HPDE6-E6E7 (cell line): ENCODE measurements around the gene PLD5.

Experiments used
- DNase-seq: peaks from one replicate; pipeline ENCODE4 v3.0.0; 2011; ENCODE audit warnings: missing footprints; ENCODE audit errors: extremely low spot score

Gene PLD5

GRCh38 chr1:242524571-242525359, at the start of gene PLD5:
Gene PLD5, minus strand, starts transcription at chr1:242524697.
- no peak for DNase-seq

DNA sequence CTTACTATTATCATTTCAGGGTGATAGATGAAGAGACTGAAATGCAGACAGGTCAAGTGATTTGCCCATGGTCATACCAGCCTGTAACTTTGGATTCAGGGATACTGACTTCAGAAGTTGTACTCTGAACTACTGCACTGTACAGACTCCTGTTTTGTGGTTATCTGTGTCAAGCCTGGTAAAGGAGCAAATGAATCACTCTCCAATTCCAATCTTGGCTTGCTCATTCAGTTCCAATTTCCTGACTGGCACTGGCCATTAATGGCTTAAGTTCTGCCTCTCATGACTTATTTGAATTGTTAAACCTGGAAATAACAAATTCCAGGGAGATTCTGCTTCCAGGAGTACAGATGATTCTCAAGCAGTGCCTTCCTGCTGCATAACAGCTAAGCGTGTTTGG, 45.4 kb upstream of the PLD5 start:
- DNase-seq, result no peak

- DNase-seq, result no peak
Measured at GRCh38 chr1:242568666-242569065, 44.2 kb upstream of the PLD5 start.

GRCh38 chr1:242567596-242567995, 43.1 kb upstream of the PLD5 start:
- DNase-seq, result no peak

DNA sequence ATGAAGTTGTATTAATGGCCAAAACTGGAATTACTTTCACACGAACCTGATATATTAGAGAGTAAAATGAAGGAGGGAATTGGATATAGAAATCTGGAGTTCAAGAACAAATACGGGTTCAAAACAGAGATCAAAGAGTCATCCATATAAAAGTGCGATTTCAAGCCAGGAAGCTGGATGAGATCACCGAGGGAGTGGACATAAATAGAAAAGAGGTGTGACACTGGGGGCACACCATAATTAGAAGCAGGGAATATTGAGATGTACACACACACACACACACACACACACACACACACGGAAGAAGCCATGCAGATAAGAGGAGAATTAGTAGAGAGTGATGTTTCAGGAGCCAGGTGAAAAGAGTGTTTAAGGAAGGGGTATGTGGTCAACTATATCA, 32.3 kb upstream of the PLD5 start:
- DNase-seq, result no peak

DNA sequence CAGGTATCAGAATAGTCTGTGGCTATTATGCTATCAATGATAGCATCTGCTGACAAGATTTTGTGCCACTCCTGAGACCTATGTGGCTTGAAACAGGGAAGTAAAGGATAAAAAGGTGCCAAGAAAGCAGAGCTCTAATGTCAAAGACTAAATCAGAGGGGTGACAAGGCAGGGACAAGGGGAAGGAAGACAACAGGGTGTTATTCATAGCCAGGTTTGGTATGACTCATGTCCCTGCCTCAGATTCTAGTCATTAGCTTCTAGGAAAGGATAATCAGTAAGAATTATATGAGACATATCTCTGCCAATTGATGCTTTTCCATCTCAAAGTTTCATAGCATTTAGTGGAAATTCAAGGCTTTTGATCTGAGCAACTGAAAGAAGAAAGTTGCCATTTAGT, 31.8 kb upstream of the PLD5 start:
- no peak for DNase-seq

DNA sequence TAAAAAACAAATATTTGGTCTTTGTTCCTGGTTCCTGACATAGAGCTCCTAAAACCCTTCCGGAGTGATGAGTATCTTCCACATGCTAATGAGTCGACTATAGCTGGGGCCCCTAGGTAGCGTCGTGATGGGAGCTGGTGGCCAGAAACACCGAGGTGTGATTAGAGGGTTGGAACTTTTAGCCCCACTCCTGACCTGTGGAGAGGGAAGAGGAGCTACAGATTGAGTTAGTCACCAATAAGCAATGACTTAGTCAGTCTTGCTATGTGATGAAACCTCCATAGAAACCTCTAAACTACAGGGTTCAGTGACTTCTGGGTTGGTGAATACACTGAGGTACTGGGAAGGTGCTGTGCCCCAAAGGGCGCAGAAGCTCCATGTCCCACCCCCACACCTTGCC, 30.1 kb upstream of the PLD5 start:
- DNase-seq, result no peak

DNA sequence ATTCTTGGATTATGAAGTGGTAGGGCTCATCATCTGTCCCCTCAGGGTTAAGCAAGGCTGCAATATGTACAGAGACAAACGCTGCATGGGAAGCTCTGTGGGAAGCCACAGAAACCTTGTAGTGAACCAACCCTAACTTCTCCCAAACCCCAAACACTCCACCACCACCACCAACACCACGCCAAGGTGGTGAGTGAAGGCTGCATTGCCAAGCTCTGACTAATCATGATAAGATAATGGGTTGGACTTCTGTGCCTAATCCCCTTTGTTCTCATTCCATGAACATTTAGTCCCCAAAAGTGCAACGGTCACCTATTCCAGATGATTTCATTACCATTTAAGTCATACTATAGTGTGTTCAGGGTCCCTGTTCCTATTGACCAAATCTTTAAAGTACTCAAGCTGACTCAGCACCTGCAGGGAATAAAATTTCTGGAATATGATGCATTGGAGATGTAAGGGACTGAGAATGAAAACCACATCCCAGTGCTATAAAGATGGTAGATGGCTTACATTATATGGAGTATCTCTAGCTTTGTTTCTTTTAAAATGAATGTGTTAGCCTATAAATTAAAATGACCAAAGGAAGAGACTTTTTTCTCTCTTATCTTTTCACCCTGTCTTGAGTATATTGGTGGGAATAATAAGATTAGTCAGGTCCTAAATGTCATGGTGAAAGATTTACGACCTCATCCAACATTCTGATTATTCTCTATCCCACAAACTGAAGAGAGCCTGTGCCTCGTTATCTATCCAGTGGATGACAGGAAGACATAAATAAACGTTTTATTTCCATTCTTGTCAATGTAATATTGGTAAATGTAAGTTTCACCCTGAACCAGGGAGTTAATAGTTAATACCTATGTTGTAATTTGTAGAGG, 22.6 kb upstream of the PLD5 start:
- DNase-seq, result no peak

- DNase-seq, result no peak
Measured at GRCh38 chr1:242546441-242546840, 21.9 kb upstream of the PLD5 start.

DNA sequence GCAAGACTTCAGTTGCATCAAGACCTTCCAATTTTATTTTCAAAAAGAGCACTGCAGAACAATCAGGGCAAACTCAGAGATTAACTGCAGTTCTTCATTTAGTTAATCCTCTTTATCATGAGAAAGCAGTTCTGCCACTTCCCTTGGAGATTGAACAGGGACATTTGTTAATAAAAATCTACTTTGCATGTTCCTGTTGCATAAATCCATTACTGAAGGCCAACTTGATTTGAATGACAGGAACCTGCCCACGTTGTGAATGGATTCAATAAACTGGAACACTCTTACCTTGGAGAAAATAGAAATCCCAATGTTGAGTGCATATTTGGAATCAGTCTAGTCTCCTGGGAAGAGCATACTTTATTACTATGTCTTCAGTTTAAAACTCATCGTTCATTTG, 19.6 kb upstream of the PLD5 start:
- no peak for DNase-seq

DNA sequence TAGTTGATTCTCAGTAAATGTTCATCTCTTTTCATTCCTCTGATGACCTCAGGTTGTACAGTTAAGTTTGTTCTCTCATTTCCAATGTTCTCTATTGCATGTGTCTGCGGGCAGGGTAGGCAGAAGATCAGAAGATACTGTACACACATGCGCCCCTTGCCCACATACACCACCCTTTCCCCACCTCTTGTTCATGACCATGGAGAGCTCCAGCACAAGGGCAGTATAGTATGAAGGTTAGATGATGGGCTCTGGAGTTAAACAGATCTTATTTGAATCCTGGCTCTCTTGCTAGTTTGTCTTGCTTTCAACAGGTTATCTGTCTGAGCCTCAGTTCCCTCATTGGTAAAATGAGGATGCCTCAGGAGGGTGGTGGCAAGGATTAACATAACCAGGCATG, 17.8 kb upstream of the PLD5 start:
- no peak for DNase-seq

DNA sequence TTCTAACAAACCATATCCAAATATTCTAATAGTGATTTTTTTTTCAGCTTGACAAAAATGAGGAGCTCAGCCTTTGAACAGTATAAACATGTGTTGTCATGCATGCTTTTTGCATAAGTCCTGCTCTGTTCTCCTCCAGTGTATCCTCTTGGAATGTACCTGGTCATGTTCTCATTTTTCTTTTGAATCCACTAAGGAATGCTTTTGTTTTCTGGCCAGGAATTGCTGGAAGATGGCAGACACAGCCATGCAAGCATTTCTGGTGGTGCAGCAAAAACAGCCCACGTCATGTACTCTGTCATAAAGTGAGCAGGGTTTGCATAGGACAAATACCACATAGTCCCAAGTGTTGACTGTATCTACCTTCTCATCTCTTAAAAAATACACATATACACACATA, 11.5 kb upstream of the PLD5 start:
- no peak for DNase-seq

DNA sequence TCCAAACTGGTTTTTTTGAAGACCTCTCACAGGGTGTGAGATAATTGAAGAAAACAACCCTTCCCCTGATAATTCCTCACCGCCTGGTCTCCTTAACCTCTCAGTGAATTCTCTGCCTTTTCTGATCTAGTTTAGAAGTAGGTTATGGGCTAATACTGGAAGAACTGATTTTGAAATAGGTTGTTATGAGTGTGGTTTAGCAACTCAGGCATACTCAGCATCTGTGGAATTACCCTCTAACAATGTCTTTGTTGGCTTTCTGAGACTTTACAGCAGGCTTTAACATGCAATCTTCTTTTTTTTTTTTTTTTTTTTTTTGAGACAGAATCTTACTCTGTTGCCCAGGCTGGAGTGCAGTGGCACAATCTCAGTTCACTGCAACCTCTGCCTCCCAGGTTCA, 10.3 kb upstream of the PLD5 start:
- no peak for DNase-seq

GRCh38 chr1:242530761-242531160, 6.3 kb upstream of the PLD5 start:
- DNase-seq, result no peak

DNA sequence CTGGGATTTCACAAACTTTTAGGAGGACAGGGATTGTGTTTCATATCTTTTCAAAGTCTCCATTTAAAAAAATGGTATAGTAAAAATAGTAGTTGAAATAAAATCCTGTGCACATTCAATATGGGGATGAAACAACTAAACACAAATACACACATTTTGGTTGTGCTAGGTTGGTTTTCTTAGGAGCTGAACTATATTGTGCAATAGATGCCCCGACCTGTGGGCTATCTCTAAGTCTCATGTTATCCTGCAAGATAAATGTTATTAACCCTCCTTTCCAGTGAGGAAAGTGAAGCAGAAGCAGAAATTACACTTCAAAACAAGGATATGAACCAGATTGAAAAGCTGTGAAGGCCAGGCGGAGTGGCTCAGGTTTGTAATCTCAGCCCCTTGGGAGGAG, 1.3 kb upstream of the PLD5 start:
- DNase-seq, result no peak

DNA sequence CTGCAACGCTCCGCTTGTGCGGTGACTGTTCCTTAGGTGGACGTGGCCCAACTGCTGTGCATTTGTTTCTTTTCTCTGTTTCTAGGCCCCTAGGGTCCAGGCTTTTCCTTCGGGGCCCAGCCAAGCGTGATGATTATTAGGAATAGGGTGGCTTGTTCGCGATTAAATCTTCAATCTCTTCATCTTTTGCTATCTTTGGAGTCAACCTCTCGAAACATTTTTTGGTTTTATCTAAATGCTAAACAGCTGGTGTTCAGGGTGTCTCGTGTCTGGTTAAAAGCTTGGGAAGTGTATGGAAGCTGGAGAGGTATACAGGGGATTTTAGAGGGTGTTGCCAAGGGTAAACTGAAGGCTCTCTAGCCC, 844 bp upstream of the PLD5 start:
- no peak for DNase-seq

DNA sequence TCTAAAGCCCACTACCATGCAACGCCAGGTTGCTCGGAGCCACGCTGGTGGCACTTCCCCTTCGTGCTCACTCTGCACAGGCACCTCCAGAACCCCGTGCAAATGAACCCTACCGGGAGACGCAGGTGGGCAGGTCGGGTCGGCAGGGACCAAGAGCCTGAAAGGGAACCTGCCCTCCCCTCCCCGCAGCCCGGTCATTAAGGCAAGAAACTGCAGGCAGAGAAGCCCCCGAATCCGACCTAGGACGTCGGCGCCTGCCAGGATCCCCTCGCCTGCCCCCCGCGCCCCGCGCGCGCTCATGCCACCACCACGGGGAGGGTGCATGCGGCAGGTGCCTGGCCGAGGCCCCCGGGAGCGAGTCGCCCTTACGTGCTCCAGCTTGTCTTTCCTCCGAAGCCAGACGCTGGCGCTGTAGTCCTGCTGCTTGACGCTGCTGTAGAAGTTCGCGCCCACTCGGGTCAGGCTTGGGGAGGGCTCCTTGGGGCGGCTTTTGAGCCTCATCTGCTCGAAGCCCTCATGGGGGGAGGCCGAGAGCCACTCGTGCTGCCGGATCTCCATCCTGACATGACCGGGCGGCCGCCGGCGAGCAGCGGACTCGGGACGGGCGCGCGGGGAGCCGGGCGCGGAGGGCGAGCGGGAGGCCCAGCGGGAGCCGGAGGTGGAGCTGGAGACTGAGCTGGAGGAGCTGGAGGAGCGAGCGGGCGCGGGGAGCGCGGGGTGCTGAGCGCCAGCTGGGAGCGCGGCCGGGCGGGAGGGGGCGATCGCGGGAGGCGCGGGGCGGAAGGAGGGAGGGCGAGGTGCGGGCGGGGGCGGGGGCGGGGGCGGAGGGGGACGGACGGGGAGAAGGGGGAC, 552 bp downstream of the PLD5 start:
- no peak for DNase-seq

DNA sequence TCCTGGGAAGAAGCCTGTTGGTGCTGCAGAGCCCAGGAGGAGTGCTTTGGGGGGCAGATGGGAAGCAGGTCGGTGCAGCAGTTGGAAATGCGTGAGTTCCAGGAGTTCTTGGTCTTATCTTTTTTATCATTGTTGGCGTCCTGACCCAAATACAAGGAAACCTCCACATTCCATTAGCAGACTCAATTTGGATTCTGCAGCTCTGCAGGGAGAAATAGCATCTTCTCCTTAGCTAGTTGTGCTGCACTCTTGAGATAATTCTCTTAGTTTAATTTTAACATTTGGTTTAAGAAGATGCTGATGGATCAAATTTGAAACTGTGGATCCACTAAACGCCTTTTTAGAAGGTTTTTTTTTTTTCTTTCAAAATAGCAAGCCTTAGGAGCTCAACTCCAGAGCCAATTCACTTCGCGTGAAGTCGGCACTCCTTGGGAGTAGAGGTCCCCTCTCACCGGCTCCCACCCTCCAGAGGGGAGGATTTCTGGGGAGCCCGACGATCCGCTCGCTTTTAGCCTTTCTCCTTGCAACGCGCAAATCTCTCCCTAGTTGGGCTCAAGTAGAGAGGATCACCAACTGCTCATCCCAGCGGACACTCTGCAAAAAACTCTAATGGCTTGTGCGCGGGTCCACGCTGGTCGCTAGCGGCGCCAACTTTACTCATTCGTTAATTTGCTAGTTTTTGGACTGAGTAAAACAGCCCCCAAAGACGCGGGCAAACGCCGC, 1.3 kb downstream of the PLD5 start:
- no peak for DNase-seq

GRCh38 chr1:242522304-242522945, 2.1 kb downstream of the PLD5 start:
- no peak for DNase-seq

GRCh38 chr1:242515555-242515954, 8.9 kb downstream of the PLD5 start:
- no peak for DNase-seq

DNA sequence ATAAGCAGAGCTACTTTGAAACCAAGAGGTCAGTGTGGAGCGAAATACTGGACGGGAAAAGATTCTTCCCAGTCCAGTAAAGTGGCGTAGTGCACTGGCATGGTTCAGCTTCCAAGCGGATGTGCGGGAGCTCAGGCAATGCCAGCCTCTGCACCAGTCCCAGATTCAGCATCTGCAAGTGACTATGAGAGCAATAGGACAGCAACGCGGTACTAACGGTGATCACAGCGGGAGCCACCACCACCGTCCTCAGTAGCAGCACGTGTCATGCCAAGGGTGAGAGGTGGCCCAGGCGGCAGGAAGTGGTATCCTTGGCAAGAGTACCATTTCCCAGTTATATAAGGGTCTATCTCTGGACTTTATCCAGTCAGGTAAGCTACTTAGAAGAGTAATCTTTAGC, 17.8 kb downstream of the PLD5 start:
- DNase-seq, result no peak
